Keratinocyte (primary cell): ENCODE data around the gene IL36RN. TPM values are rescaled to one million over a fixed set of nuclear protein-coding genes. Genes with fewer than 3 reads are reported as not detected.

Experiments used
- DNase-seq: peaks from one replicate; pipeline ENCODE4 v3.0.0-alpha.2; 2011; ENCODE audit warnings: low read depth, missing footprints, low spot score
- FAIRE-seq: peaks from 2 replicates; lab custom pipeline; 2011; peaks lifted over from hg19 to GRCh38; lab: Jason Lieb, UNC
- H2AFZ ChIP-seq: 2 replicates; pipeline ENCODE4 v1.6.0; 2012; ENCODE audit warnings: low read length, control low read depth, inconsistent platforms; ENCODE audit not compliant: control insufficient read depth
- H3K27ac ChIP-seq: 2 replicates; pipeline ENCODE4 v1.5.1; 2011; ENCODE audit warnings: low read length; ENCODE audit not compliant: control insufficient read depth, insufficient read depth
- H3K27me3 ChIP-seq: 3 replicates; pipeline ENCODE4 v1.6.0; 2011; ENCODE audit warnings: low read length; ENCODE audit not compliant: control insufficient read depth, insufficient read depth; ENCODE audit errors: extremely low read depth
- H3K36me3 ChIP-seq, 2 experiments: 2 replicates in 1 of 2; 3 replicates in 1 of 2; pipeline ENCODE4 v1.5.1; 2011; ENCODE audit warnings: low read length in 2 of 2, mild to moderate bottlenecking in 1 of 2; ENCODE audit not compliant: control insufficient read depth in 2 of 2, insufficient read depth in 2 of 2; ENCODE audit errors: extremely low read depth in 1 of 2
- H3K4me1 ChIP-seq: 3 replicates; pipeline ENCODE4 v1.5.1; 2011; ENCODE audit warnings: low read length; ENCODE audit not compliant: control insufficient read depth, insufficient read depth; ENCODE audit errors: extremely low read depth
- H3K4me2 ChIP-seq: 3 replicates; pipeline ENCODE4 v1.6.0; 2011; ENCODE audit warnings: low read depth, low read length; ENCODE audit not compliant: control insufficient read depth, insufficient read depth; ENCODE audit errors: extremely low read depth
- H3K4me3 ChIP-seq, 3 experiments: fragments of 200-600 bp in 1 of 3; sonication (generic) in 1 of 3; 2 replicates in 2 of 3; 3 replicates in 1 of 3; pipeline ENCODE4 v1.5.1; 2011 to 2016; ENCODE audit warnings: low read length in 3 of 3, mild to moderate bottlenecking in 3 of 3, control low read depth in 2 of 3, inconsistent platforms in 1 of 3, low read depth in 1 of 3, mixed read lengths in 1 of 3, mixed run types in 1 of 3, moderate library complexity in 1 of 3; ENCODE audit not compliant: control insufficient read depth in 2 of 3, insufficient read depth in 2 of 3; ENCODE audit errors: extremely low read depth in 1 of 3
- H3K79me2 ChIP-seq: 2 replicates; pipeline ENCODE4 v1.6.0; 2012; ENCODE audit warnings: low read length; ENCODE audit not compliant: control insufficient read depth, insufficient read depth
- H3K9ac ChIP-seq: 3 replicates; pipeline ENCODE4 v1.6.0; 2011; ENCODE audit warnings: low read length; ENCODE audit not compliant: control insufficient read depth, insufficient read depth; ENCODE audit errors: extremely low read depth
- H3K9me1 ChIP-seq: 3 replicates; pipeline ENCODE4 v1.6.0; 2011; ENCODE audit warnings: low read length; ENCODE audit not compliant: control insufficient read depth, insufficient read depth; ENCODE audit errors: extremely low read depth
- H3K9me3 ChIP-seq: 2 replicates; pipeline ENCODE4 v1.5.1; 2012; ENCODE audit warnings: low read depth, low read length; ENCODE audit not compliant: control insufficient read depth
- H4K20me1 ChIP-seq: 3 replicates; pipeline ENCODE4 v1.6.0; 2011; ENCODE audit warnings: low read length; ENCODE audit not compliant: control insufficient read depth, insufficient read depth; ENCODE audit errors: extremely low read depth
- EZH2 ChIP-seq: IDR thresholded peaks from one replicate; pipeline ENCODE4 v1.6.1; 2012; ENCODE audit warnings: inconsistent platforms, mild to moderate bottlenecking, low read length, moderate library complexity
- dilution Hi-C: fragments of 300-500 bp; cut with MboI; formaldehyde crosslinking; loops from one replicate; pipeline ENCODE4 v1.7.0; 2020; ENCODE audit warnings: low sequenced_read_pairs; ENCODE audit not compliant: extremely low pct_ligation_motif_present
- polyA plus RNA-seq, 5 experiments: library from polyadenylated mRNA; depleted of rRNA in 3 of 5; stranded (reverse) in 3 of 5; stranded (forward) in 1 of 5; unstranded in 1 of 5; fragments of >200 nt; gene quantifications; 1 replicate in 1 of 5; 2 replicates in 3 of 5; 3 replicates in 1 of 5; pipeline versions ENCODE4 v1.2.1 to v1.2.3, GENCODE V29; 2011 to 2012; ENCODE audit warnings: missing spikeins in 2 of 5, low read depth in 1 of 5, low replicate concordance in 1 of 5
- TF ChIP-seq, protein P1 (sequence below), 3 experiments: IDR thresholded peaks in 1 of 3; conservative IDR thresholded peaks in 1 of 3; optimal IDR thresholded peaks in 1 of 3; 2 replicates in 2 of 3; 3 replicates in 1 of 3; pipeline versions ENCODE3 to v1.5.1; 2011; ENCODE audit warnings: low read length in 3 of 3, mild to moderate bottlenecking in 3 of 3, moderate library complexity in 2 of 3, control low read depth in 1 of 3, inconsistent platforms in 1 of 3; ENCODE audit not compliant: insufficient read depth in 2 of 3; ENCODE audit errors: extremely low read depth in 1 of 3

IL36RN gene
- polyA plus RNA-seq, 1 donor (not counting 4 experiments of a cell fraction or from before 2014, with no cell fraction given): 3.9 TPM

DNA sequence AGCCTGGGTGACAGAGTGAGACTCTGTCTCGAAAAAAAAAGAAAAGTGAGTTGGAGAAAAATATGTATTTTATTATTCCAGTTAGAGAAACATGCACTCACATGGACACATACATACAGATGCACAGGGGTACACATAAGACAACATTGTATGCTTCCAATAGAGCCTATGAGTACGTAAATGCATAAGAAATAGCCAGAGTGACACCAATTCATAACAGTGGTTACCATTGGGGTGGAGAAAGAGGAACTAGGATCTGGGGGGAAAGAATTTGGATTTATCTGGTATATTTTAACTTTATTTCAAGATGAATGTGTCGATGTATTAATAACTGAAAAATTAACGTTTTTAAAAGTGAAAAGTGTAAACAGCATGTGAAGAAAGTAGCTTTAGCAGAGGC, 37.7 kb upstream of the IL36RN start:
- Histone ChIP-seq H2AFZ (no peak overlapping the region), H4K20me1 (no peaks in the 10 kb centered on the region), H3K9ac (no peak overlapping the region), H3K9me3 (no peaks in the 10 kb centered on the region), H3K4me3 (no peak overlapping the region), H3K27ac (no peak overlapping the region), H3K4me1 (no peaks in the 10 kb centered on the region), H3K79me2 (no peaks in the 10 kb centered on the region), H3K9me1 (no peaks in the 10 kb centered on the region), H3K36me3 (no peaks in the 10 kb centered on the region), H3K27me3 (peaks cover 3% of the 10 kb centered on the region), H3K4me2 (no peak overlapping the region)
- FAIRE-seq: no peak
- no peak for DNase-seq
- dilution Hi-C loops: no loop called here
- TF ChIP-seq, protein P1, sequence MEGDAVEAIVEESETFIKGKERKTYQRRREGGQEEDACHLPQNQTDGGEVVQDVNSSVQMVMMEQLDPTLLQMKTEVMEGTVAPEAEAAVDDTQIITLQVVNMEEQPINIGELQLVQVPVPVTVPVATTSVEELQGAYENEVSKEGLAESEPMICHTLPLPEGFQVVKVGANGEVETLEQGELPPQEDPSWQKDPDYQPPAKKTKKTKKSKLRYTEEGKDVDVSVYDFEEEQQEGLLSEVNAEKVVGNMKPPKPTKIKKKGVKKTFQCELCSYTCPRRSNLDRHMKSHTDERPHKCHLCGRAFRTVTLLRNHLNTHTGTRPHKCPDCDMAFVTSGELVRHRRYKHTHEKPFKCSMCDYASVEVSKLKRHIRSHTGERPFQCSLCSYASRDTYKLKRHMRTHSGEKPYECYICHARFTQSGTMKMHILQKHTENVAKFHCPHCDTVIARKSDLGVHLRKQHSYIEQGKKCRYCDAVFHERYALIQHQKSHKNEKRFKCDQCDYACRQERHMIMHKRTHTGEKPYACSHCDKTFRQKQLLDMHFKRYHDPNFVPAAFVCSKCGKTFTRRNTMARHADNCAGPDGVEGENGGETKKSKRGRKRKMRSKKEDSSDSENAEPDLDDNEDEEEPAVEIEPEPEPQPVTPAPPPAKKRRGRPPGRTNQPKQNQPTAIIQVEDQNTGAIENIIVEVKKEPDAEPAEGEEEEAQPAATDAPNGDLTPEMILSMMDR (optimal IDR thresholded peaks at IDR 0.05 in 1 of 3, IDR thresholded peaks at IDR 0.05 in 1 of 3, conservative IDR thresholded peaks at IDR 0.05 in 1 of 3; ENCODE audit: extremely low read depth in 1 of 3, insufficient read depth in 2 of 3, low read length in 3 of 3): no peak
- no peak for TF ChIP-seq EZH2

DNA sequence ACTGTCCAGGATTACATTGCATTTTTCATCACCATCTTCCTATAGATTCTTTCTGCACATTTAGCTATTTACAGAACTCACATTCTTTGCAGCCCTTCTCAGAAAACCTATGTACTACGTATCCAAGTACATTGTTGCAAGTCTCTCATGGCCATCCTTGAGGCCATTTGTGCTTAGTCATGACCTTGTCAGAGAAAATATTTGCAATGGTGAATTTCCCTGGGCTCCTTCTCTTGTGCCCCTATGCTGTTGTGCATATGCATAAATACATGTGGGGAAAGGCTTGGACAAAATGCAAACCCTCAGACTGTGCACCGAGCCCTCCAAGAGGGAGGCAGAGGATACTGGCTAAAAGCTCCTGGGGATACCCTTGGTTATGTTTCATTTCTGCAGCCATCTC, 34.2 kb upstream of the IL36RN start:
- H3K27ac ChIP-seq: no peak overlapping the region
- dilution Hi-C loops: no loop called here
- H2AFZ ChIP-seq: no peak overlapping the region
- no peaks in the 10 kb centered on the region for H3K4me1 ChIP-seq
- no peaks in the 10 kb centered on the region for H4K20me1 ChIP-seq
- peaks cover 15% of the 10 kb centered on the region for H3K27me3 ChIP-seq
- no peaks in the 10 kb centered on the region for H3K36me3 ChIP-seq
- FAIRE-seq (no peak), DNase-seq (no peak)
- H3K4me3 ChIP-seq: no peak overlapping the region
- H3K79me2 ChIP-seq: no peaks in the 10 kb centered on the region
- no peaks in the 10 kb centered on the region for H3K9me3 ChIP-seq
- no peak overlapping the region for H3K9ac ChIP-seq
- H3K4me2 ChIP-seq: no peak overlapping the region
- TF ChIP-seq, protein P1 (optimal IDR thresholded peaks at IDR 0.05 in 1 of 3, IDR thresholded peaks at IDR 0.05 in 1 of 3, conservative IDR thresholded peaks at IDR 0.05 in 1 of 3; ENCODE audit: extremely low read depth in 1 of 3, insufficient read depth in 2 of 3, low read length in 3 of 3): no peak
- TF ChIP-seq EZH2: no peak
- H3K9me1 ChIP-seq: no peaks in the 10 kb centered on the region
